ENCODE results near the gene GOLGA3. TPM values are rescaled to one million over a fixed set of nuclear protein-coding genes. Genes with fewer than 3 reads are reported as not detected.
"Not testable (repeated sequence)": the region's sequence is repeated elsewhere in the genome, so short reads cannot be mapped to it uniquely, and the experiment has no call there.

Gene GOLGA3
- 10 to 100 TPM; 10.6 to 18.1 TPM for polyA plus RNA-seq

DNA sequence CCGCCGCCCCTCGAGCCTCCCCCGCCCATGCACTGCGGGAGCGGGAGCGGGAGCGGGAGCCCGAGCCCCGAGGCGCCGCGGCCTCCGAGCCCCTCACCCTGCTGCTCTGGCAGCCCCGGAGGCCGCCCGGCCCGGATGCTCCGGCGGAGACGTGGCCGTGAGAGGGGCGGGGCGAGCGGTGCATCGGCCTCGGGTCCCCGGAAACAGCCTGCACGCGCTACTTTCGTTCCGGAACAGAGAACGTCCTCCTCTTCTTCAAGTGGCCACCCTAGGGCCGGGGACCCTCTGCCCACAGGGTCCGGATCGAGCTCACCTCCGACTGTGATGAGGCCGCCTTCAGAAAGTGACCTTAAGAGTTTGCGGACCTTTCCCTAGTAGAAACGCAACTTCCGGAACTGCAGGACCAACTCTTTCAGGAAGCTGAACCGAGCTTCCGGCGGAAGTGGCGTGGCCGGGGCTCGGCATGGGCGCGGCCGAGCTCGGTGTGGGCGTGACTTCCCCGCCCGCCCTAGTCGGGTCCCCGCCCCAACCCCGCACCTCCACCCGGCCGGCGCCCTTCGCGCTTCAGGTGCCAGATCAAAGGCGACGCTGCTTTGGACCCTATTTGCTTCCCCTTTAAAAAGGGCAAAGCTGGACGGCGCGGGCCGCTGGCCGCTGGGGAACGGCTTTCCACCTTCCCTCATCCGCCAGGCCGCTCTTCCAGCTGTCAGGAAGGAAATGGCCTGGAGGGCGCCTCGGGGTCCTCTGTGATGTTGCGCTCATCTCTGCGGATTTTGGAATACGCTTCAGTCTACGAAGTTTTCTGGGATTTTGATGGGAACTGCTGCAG, at the start of gene GOLGA3:
Gene GOLGA3 (minus strand): TSS at position 164 of the 829 bp plus-strand sequence. CDS start 6,741 bp downstream, outside the sequence.
- WGBS, 2 donors, result 3% methylated on average over 57 to 78 of the region's 78 CpGs
- no peaks in the 10 kb centered on the region for H3K27me3 ChIP-seq (ENCODE audit: control insufficient read depth in 1 of 2, insufficient read depth in 2 of 2, low read length in 2 of 2)
- H3K4me3 ChIP-seq (ENCODE audit: low read depth in 1 of 2, low read length in 2 of 2), result peak within 1 kb of the TSS; percentile 83 to 97
- H3K27ac ChIP-seq (ENCODE audit: low read depth in 2 of 2, low read length in 1 of 2), result peak within 1 kb of the TSS; percentile 97 to 98
- peaks cover 0 to 6% of the 10 kb centered on the region in 2 donors for H3K4me1 ChIP-seq (ENCODE audit: control insufficient read depth in 2 of 2, insufficient read depth in 2 of 2, low read length in 1 of 2)
- no peaks in the 10 kb centered on the region for H3K9me3 ChIP-seq (ENCODE audit: control insufficient read depth in 2 of 2, insufficient read depth in 1 of 2, low read depth in 1 of 2, low read length in 1 of 2)
- H3K36me3 ChIP-seq (ENCODE audit: control insufficient read depth in 2 of 2, insufficient read depth in 2 of 2, low read length in 1 of 2), result peaks cover 0 to 27% of the 10 kb centered on the region in 2 donors

- not testable (repeated sequence) for H3K27ac ChIP-seq (ENCODE audit: low read depth in 2 of 2, low read length in 1 of 2); H3K4me3 ChIP-seq (ENCODE audit: low read depth in 1 of 2, low read length in 2 of 2); H3K9me3 ChIP-seq (ENCODE audit: control insufficient read depth in 2 of 2, insufficient read depth in 1 of 2, low read depth in 1 of 2, low read length in 1 of 2); H3K27me3 ChIP-seq (ENCODE audit: control insufficient read depth in 1 of 2, insufficient read depth in 2 of 2, low read length in 2 of 2); H3K4me1 ChIP-seq (ENCODE audit: control insufficient read depth in 2 of 2, insufficient read depth in 2 of 2, low read length in 1 of 2)
- WGBS, 2 donors, result 92 to 93% methylated on average over 16 to 21 of the region's 21 CpGs
- H3K36me3 ChIP-seq (ENCODE audit: control insufficient read depth in 2 of 2, insufficient read depth in 2 of 2, low read length in 1 of 2), result peaks cover 9 to 39% of the 10 kb centered on the region in 2 donors
Measured at GRCh38 chr12:132874620-132875019, 46.0 kb upstream of the GOLGA3 start.

- 97 to 99% methylated on average over 11 of the region's 11 CpGs for WGBS, 2 donors
Measured at GRCh38 chr12:132874175-132874574, 45.5 kb upstream of the GOLGA3 start.

GRCh38 chr12:132873724-132874123, 45.1 kb upstream of the GOLGA3 start:
- H3K27me3 ChIP-seq (ENCODE audit: control insufficient read depth in 1 of 2, insufficient read depth in 2 of 2, low read length in 2 of 2), result no peaks in the 10 kb centered on the region

More at GRCh38 chr12:132874175-132874574, 45.5 kb upstream of the GOLGA3 start:
- H3K27ac ChIP-seq (ENCODE audit: low read depth in 2 of 2, low read length in 1 of 2), result no peak overlapping the region
- H3K27me3 ChIP-seq (ENCODE audit: control insufficient read depth in 1 of 2, insufficient read depth in 2 of 2, low read length in 2 of 2), result no peaks in the 10 kb centered on the region
- no peaks in the 10 kb centered on the region for H3K9me3 ChIP-seq (ENCODE audit: control insufficient read depth in 2 of 2, insufficient read depth in 1 of 2, low read depth in 1 of 2, low read length in 1 of 2)
- peaks cover 12 to 43% of the 10 kb centered on the region in 2 donors for H3K36me3 ChIP-seq (ENCODE audit: control insufficient read depth in 2 of 2, insufficient read depth in 2 of 2, low read length in 1 of 2)
- H3K4me1 ChIP-seq (ENCODE audit: control insufficient read depth in 2 of 2, insufficient read depth in 2 of 2, low read length in 1 of 2), result no peaks in the 10 kb centered on the region
- H3K4me3 ChIP-seq (ENCODE audit: low read depth in 1 of 2, low read length in 2 of 2), result no peak overlapping the region

DNA sequence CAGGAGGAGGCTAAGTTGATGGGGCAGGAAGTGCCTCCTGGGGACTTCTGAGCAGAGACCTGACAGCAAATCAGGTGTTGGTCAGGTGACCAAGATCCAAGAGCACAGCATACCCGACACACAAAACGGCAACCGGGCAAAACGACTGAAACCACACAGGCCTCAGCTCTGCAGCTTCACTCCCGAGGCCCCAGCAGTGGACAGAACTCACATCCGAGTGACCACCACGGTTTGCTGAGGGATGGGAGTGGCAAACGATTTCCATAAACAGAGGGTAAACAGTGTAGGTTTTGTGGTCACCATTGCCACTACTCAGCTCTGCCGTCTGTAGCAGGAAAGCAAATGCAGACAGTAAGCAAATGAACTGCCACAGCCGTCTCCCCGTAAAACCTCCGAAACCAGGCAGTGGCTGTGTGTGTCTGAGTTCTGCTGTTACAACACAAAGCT, 44.3 kb upstream of the GOLGA3 start:
- peaks cover 12 to 45% of the 10 kb centered on the region in 2 donors for H3K36me3 ChIP-seq (ENCODE audit: control insufficient read depth in 2 of 2, insufficient read depth in 2 of 2, low read length in 1 of 2)
- WGBS, 2 donors, result 85 to 87% methylated on average over 12 of the region's 12 CpGs
- H3K4me3 ChIP-seq (ENCODE audit: low read depth in 1 of 2, low read length in 2 of 2), result no peak overlapping the region
- no peak overlapping the region for H3K27ac ChIP-seq (ENCODE audit: low read depth in 2 of 2, low read length in 1 of 2)
- no peaks in the 10 kb centered on the region for H3K27me3 ChIP-seq (ENCODE audit: control insufficient read depth in 1 of 2, insufficient read depth in 2 of 2, low read length in 2 of 2)
- H3K9me3 ChIP-seq (ENCODE audit: control insufficient read depth in 2 of 2, insufficient read depth in 1 of 2, low read depth in 1 of 2, low read length in 1 of 2), result no peaks in the 10 kb centered on the region
- no peaks in the 10 kb centered on the region for H3K4me1 ChIP-seq (ENCODE audit: control insufficient read depth in 2 of 2, insufficient read depth in 2 of 2, low read length in 1 of 2)

More at GRCh38 chr12:132873724-132874123, 45.1 kb upstream of the GOLGA3 start:
- peaks cover 12 to 43% of the 10 kb centered on the region in 2 donors for H3K36me3 ChIP-seq (ENCODE audit: control insufficient read depth in 2 of 2, insufficient read depth in 2 of 2, low read length in 1 of 2)
- H3K27ac ChIP-seq (ENCODE audit: low read depth in 2 of 2, low read length in 1 of 2), result no peak overlapping the region
- WGBS, 2 donors, result 85 to 93% methylated on average over 10 of the region's 10 CpGs
- no peak overlapping the region for H3K4me3 ChIP-seq (ENCODE audit: low read depth in 1 of 2, low read length in 2 of 2)
- H3K4me1 ChIP-seq (ENCODE audit: control insufficient read depth in 2 of 2, insufficient read depth in 2 of 2, low read length in 1 of 2), result no peaks in the 10 kb centered on the region
- no peaks in the 10 kb centered on the region for H3K9me3 ChIP-seq (ENCODE audit: control insufficient read depth in 2 of 2, insufficient read depth in 1 of 2, low read depth in 1 of 2, low read length in 1 of 2)

DNA sequence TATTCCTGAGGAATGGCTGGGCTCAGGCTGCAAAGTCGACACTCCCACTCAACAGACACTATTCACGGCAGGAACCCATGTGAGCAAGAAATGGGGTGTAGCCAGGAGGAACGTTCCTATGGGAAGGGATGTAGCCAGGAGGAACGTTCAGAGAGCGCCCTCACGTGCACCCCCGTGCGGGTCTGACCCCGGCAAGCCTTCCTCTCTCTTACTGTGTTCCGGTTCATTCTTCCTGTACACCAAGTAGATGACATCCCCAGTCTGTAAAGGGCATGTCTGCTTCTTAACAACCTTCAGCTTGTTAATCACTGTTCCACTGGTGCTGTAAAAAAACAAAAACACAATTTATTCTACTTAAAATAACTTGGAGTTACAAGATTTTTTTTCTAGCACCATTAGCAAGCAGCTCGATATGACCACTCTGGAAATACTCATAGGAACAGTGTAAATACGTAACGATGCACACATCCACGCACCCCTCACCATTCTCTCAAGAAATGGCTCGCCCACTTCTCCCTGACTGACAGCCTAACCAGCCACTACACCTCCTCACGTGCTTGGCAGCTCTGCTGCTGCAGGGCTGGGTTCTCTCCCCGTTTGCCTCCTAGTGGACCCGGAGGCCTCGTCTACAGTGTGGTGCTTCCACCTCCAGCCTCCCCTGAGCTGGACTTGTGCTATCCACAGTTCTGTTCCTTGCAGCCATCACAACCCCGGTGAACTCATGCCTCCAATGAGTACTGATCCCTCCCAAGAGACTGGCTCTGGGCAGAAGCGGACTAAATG, 43.6 kb upstream of the GOLGA3 start:
- Histone ChIP-seq H3K4me1 (ENCODE audit: control insufficient read depth in 2 of 2, insufficient read depth in 2 of 2, low read length in 1 of 2) (no peaks in the 10 kb centered on the region), H3K27ac (ENCODE audit: low read depth in 2 of 2, low read length in 1 of 2) (no peak overlapping the region), H3K27me3 (ENCODE audit: control insufficient read depth in 1 of 2, insufficient read depth in 2 of 2, low read length in 2 of 2) (no peaks in the 10 kb centered on the region), H3K36me3 (ENCODE audit: control insufficient read depth in 2 of 2, insufficient read depth in 2 of 2, low read length in 1 of 2) (peaks cover 10 to 45% of the 10 kb centered on the region in 2 donors), H3K4me3 (ENCODE audit: low read depth in 1 of 2, low read length in 2 of 2) (no peak overlapping the region), H3K9me3 (ENCODE audit: control insufficient read depth in 2 of 2, insufficient read depth in 1 of 2, low read depth in 1 of 2, low read length in 1 of 2) (no peaks in the 10 kb centered on the region)
- 92 to 96% methylated on average over 21 of the region's 21 CpGs for WGBS, 2 donors

DNA sequence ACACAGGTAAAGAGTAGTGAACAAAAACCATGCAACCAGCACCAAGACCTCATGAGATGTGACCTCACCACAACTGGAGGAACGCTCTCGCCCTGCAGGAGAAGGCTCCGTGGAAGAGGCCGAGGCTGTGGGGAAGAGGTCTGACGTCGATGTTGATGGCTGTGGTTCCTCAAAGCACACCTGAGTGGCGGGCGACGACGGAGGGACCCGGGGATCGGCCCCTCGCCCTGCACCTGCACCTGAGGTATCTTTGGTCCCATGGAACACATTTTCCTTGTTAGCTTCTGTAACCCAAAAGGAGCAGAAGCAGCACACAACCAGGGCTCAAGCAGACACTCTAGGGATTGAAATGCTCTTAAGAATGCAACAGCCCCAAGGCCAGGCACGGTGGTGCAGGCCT, 40.9 kb upstream of the GOLGA3 start:
- 96 to 97% methylated on average over 14 of the region's 14 CpGs for WGBS, 2 donors

DNA sequence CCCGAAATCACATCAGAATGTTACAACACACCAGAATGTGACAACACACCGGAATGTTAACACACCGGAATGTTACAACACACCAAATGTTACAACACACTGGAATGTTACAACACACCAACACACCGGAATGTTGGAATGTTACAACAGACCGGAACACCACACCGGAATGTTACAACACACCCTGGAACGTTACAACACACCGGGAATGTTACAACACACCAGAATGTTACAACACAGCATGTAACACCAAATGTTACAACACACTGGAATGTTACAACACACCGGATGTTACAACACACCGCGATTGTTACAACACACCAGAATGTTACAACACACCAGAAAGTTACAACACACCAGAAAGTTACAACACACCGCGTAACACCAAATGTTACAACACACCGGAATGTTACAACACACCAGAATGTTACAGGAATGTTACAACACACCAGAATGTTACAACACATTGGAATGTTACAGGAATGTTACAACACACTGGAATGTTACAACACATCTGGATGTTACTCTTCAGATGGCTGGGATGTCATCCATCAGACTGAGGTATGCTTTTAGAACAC, 37.7 kb upstream of the GOLGA3 start:
- WGBS, 2 donors, result 82 to 83% methylated on average over 14 of the region's 14 CpGs
- Histone ChIP-seq H3K27me3 (ENCODE audit: control insufficient read depth in 1 of 2, insufficient read depth in 2 of 2, low read length in 2 of 2) (no peaks in the 10 kb centered on the region), H3K36me3 (ENCODE audit: control insufficient read depth in 2 of 2, insufficient read depth in 2 of 2, low read length in 1 of 2) (peaks cover 12 to 30% of the 10 kb centered on the region in 2 donors), H3K27ac (ENCODE audit: low read depth in 2 of 2, low read length in 1 of 2) (peak overlapping the region in 1 of 2 donors; percentile 36), H3K4me1 (ENCODE audit: control insufficient read depth in 2 of 2, insufficient read depth in 2 of 2, low read length in 1 of 2) (peaks cover 0 to 2% of the 10 kb centered on the region in 2 donors), H3K4me3 (ENCODE audit: low read depth in 1 of 2, low read length in 2 of 2) (no peak overlapping the region), H3K9me3 (ENCODE audit: control insufficient read depth in 2 of 2, insufficient read depth in 1 of 2, low read depth in 1 of 2, low read length in 1 of 2) (no peaks in the 10 kb centered on the region)

More for the DNA sequence above, 40.9 kb upstream of the GOLGA3 start:
- no peaks in the 10 kb centered on the region for H3K4me1 ChIP-seq (ENCODE audit: control insufficient read depth in 2 of 2, insufficient read depth in 2 of 2, low read length in 1 of 2)
- no peak overlapping the region for H3K4me3 ChIP-seq (ENCODE audit: low read depth in 1 of 2, low read length in 2 of 2)
- H3K27me3 ChIP-seq (ENCODE audit: control insufficient read depth in 1 of 2, insufficient read depth in 2 of 2, low read length in 2 of 2), result no peaks in the 10 kb centered on the region
- H3K36me3 ChIP-seq (ENCODE audit: control insufficient read depth in 2 of 2, insufficient read depth in 2 of 2, low read length in 1 of 2), result peaks cover 7 to 43% of the 10 kb centered on the region in 2 donors
- H3K9me3 ChIP-seq (ENCODE audit: control insufficient read depth in 2 of 2, insufficient read depth in 1 of 2, low read depth in 1 of 2, low read length in 1 of 2), result no peaks in the 10 kb centered on the region
- no peak overlapping the region for H3K27ac ChIP-seq (ENCODE audit: low read depth in 2 of 2, low read length in 1 of 2)

- Histone ChIP-seq H3K4me3 (ENCODE audit: low read depth in 1 of 2, low read length in 2 of 2) (no peak overlapping the region), H3K9me3 (ENCODE audit: control insufficient read depth in 2 of 2, insufficient read depth in 1 of 2, low read depth in 1 of 2, low read length in 1 of 2) (no peaks in the 10 kb centered on the region), H3K4me1 (ENCODE audit: control insufficient read depth in 2 of 2, insufficient read depth in 2 of 2, low read length in 1 of 2) (peaks cover 0 to 4% of the 10 kb centered on the region in 2 donors), H3K36me3 (ENCODE audit: control insufficient read depth in 2 of 2, insufficient read depth in 2 of 2, low read length in 1 of 2) (peaks cover 9 to 39% of the 10 kb centered on the region in 2 donors), H3K27ac (ENCODE audit: low read depth in 2 of 2, low read length in 1 of 2) (no peak overlapping the region), H3K27me3 (ENCODE audit: control insufficient read depth in 1 of 2, insufficient read depth in 2 of 2, low read length in 2 of 2) (no peaks in the 10 kb centered on the region)
- WGBS, 2 donors, result 89% methylated on average over 8 of the region's 8 CpGs
Measured at GRCh38 chr12:132861558-132861957, 32.9 kb upstream of the GOLGA3 start.

Data from esophagus (tissue), 2 donors.